HG02759 (cell line): ENCODE results near the gene PPP1R10.
A peak's percentile ranks its signal among the peaks of the same experiment; 100 is the strongest.

Experiments
- ATAC-seq: cut with Tn5 transposase; IDR thresholded peaks from one replicate; pipeline ENCODE4 v1.9.1; 2021; ENCODE audit warnings: mild to moderate bottlenecking, moderate library complexity; ENCODE audit not compliant: unreplicated experiment

PPP1R10 gene

GRCh38 chr6:30625511-30625910, 8.5 kb upstream of the PPP1R10 start:
- no peak for ATAC-seq

GRCh38 chr6:30619561-30619960, 2.5 kb upstream of the PPP1R10 start:
- ATAC-seq, result no peak

GRCh38 chr6:30618270-30618797, 1.3 kb upstream of the PPP1R10 start:
- no peak for ATAC-seq

GRCh38 chr6:30617565-30618269, 674 bp upstream of the PPP1R10 start, which contains the start of gene MRPS18B:
Gene MRPS18B (plus strand): TSS chr6:30617840. CDS start chr6:30617866, 26 bp downstream.
- ATAC-seq, result peak; percentile 81

- no peak for ATAC-seq
These were observed 859 bp downstream of the PPP1R10 start for GRCh38 chr6:30615958-30616810.

GRCh38 chr6:30615219-30615957, 1.7 kb downstream of the PPP1R10 start:
- ATAC-seq, result no peak

- ATAC-seq, result peak; percentile 33
These were observed 2.2 kb downstream of the PPP1R10 start for GRCh38 chr6:30614843-30615218.

- no peak for ATAC-seq
These were observed 2.8 kb downstream of the PPP1R10 start for GRCh38 chr6:30614044-30614842.

GRCh38 chr6:30613251-30614043, 3.6 kb downstream of the PPP1R10 start:
- no peak for ATAC-seq

- ATAC-seq, result no peak
These were observed 4.3 kb downstream of the PPP1R10 start for GRCh38 chr6:30612687-30613248.

- ATAC-seq, result no peak
These were observed 4.8 kb downstream of the PPP1R10 start for GRCh38 chr6:30612213-30612612.

GRCh38 chr6:30611856-30612194, 5.2 kb downstream of the PPP1R10 start:
- ATAC-seq, result no peak

GRCh38 chr6:30611150-30611855, 5.7 kb downstream of the PPP1R10 start:
- no peak for ATAC-seq

GRCh38 chr6:30610065-30610464, 7.0 kb downstream of the PPP1R10 start:
- no peak for ATAC-seq

GRCh38 chr6:30603961-30604360, 13.1 kb downstream of the PPP1R10 start:
- ATAC-seq, result no peak

- no peak for ATAC-seq
These were observed 15.0 kb downstream of the PPP1R10 start for GRCh38 chr6:30601815-30602641.

GRCh38 chr6:30601436-30601814, 15.6 kb downstream of the PPP1R10 start:
- no peak for ATAC-seq

- ATAC-seq, result no peak
These were observed 16.5 kb downstream of the PPP1R10 start for GRCh38 chr6:30600451-30600961.
